ENCODE measurements around the gene MAP2K2.

- TF ChIP-seq CTCF (tag by site-specific recombination; IDR thresholded peaks at IDR 0.05): no peak
- no peak for TF ChIP-seq ZNF558 (tag by site-specific recombination; IDR thresholded peaks at IDR 0.05)
- no peak for TF ChIP-seq MEIS1 (CRISPR knock-in tag; IDR thresholded peaks at IDR 0.05; ENCODE audit: borderline replicate concordance)
- no peak for TF ChIP-seq ZNF121 (tag by site-specific recombination; IDR thresholded peaks at IDR 0.05)
- TF ChIP-seq ZNF629 (tag by site-specific recombination; IDR thresholded peaks at IDR 0.05): no peak
- TF ChIP-seq ZNF561 (tag by site-specific recombination; IDR thresholded peaks at IDR 0.05; ENCODE audit: borderline replicate concordance): no peak
- no peak for TF ChIP-seq KLF1 (tag by site-specific recombination; IDR thresholded peaks at IDR 0.05)
Measured at GRCh38 chr19:4045597-4046361, 78.1 kb downstream of the MAP2K2 start.

Measured in HEK293 (cell line).